Stomach (tissue), 9 donors: Measurements from ENCODE around the gene TSPAN15. TPM values are rescaled to one million over a fixed set of nuclear protein-coding genes. Genes with fewer than 3 reads are reported as not detected.

Experiments used
- DNase-seq, 2 donors: peaks; one replicate each; pipeline versions ENCODE4 v3.0.0 to v3.0.0-alpha.2; 2013 to 2019
- H3K27ac ChIP-seq, 5 donors: fragments of 200-600 bp in 4 of 5; sonication (generic) in 4 of 5; one replicate each; pipeline ENCODE4 v1.5.1; 2013 to 2019; ENCODE audit warnings: mild to moderate bottlenecking in 1 of 5, moderate library complexity in 1 of 5
- H3K27me3 ChIP-seq, 3 donors: fragments of 200-600 bp; sonication (generic); one replicate each; pipeline ENCODE4 v1.5.1; 2017 to 2019; ENCODE audit warnings: mixed run types in 1 of 3
- H3K36me3 ChIP-seq, 4 donors: fragments of 200-600 bp; sonication (generic); 1 replicate in 3 of 4; 2 replicates in 1 of 4; pipeline ENCODE4 v1.5.1; 2016 to 2019
- H3K4me1 ChIP-seq, 4 donors: fragments of 200-600 bp; sonication (generic); one replicate each; pipeline ENCODE4 v1.5.1; 2016 to 2019
- H3K4me3 ChIP-seq, 4 donors: fragments of 200-600 bp; sonication (generic) in 3 of 4; one replicate each; pipeline ENCODE4 v1.5.1; 2016 to 2019; ENCODE audit warnings: mild to moderate bottlenecking in 1 of 4
- H3K9me3 ChIP-seq, 4 donors: fragments of 200-600 bp; sonication (generic); one replicate each; pipeline ENCODE4 v1.5.1; 2016 to 2019
- CTCF ChIP-seq, 7 experiments: fragments of 450-650 bp in 4 of 7; fragments of 200-600 bp in 3 of 7; sonication (generic) in 3 of 7; IDR thresholded peaks; one replicate each; pipeline ENCODE4 v1.5.1; 2016 to 2019; ENCODE audit warnings: antibody characterized with exemption in 7 of 7, control low read depth in 2 of 7, mild to moderate bottlenecking in 1 of 7
- EP300 ChIP-seq: sonication (generic); formaldehyde crosslinking; IDR thresholded peaks from one replicate; pipeline ENCODE4 v1.6.1; 2017; ENCODE audit warnings: antibody characterized with exemption
- POLR2A ChIP-seq, 4 donors: fragments of 450-650 bp; IDR thresholded peaks; one replicate each; pipeline ENCODE4 v1.6.1; 2016; ENCODE audit warnings: antibody characterized with exemption in 4 of 4, control low read depth in 2 of 4, mild to moderate bottlenecking in 1 of 4, moderate library complexity in 1 of 4
- POLR2AphosphoS5 ChIP-seq, 3 donors: sonication (generic); formaldehyde crosslinking; IDR thresholded peaks; one replicate each; pipeline ENCODE4 v1.6.1; 2016; ENCODE audit warnings: antibody characterized with exemption in 3 of 3
- WGBS, 5 donors: extraction: QIAGEN DNeasy Blood & Tissue Kit in 3 of 5; methylation state at CpG; one replicate each; pipeline versions ENCODE4 v1.1.5 to v1.1.7; 2013 to 2018; 5-methylcytosine and 5-hydroxymethylcytosine counted together
- intact Hi-C: fragments of 100-400 bp; cut with DNase I; formaldehyde crosslinking; loops from one replicate; pipeline ENCODE4 v1.15.1; 2023; ENCODE audit warnings: low total_unique reads
- polyA plus RNA-seq, 3 donors: library from polyadenylated mRNA; stranded (reverse); fragments of 200-250 nt; gene quantifications; one replicate each; pipeline ENCODE4 v1.2.3, GENCODE V29; 2013
- total RNA-seq, 5 donors: library from RNA; depleted of rRNA; stranded (reverse); fragments of >200 nt; gene quantifications; one replicate each; pipeline versions ENCODE4 v1.1.0 to v1.2.3, GENCODE V29; 2014 to 2016
- donor health status: healthy with polysubstance abuse.
- donor health status: Bipolar disorder and iron deficiency.
- donor health status: healthy.

Gene TSPAN15
- total and polyA plus RNA-seq, 8 donors = 23.5 to 153 (median 74.5) TPM

DNA sequence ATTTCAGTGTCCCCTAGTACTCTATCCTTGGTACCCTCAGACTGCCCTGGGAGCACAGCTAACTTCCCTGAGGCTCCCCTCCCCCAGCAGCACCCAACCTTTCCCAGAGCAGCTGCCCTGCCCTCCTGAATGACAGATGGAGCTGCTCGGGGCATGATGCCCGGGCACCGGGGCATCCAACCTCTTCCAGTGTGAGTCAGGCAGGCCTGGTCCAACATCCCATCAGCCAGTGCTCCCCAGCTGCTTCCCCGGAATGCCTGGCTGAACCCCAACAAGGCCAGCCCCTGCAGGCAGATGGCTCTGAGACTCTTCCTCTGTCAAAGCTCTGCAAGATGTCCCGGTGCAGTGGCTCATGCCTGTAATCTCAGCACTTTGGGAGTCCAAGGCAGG lies 11.9 kb upstream of the TSPAN15 start:
- Histone ChIP-seq H3K27me3 (no peaks in the 10 kb centered on the region), H3K4me1 (peaks cover 21 to 36% (median 23%) of the 10 kb centered on the region in 4 donors), H3K36me3 (no peaks in the 10 kb centered on the region), H3K9me3 (no peaks in the 10 kb centered on the region), H3K4me3 (no peak overlapping the region), H3K27ac (peak overlapping the region; percentile 69 to 90 (median 87))
- peak in 1 of 2 donors; percentile 48 for DNase-seq
- intact Hi-C loops = loop anchor here (10.0 kb wide), 1 partner anchor 195 kb away; the partner anchor contains the start of gene FAM241B
- 36 to 47% (median 37%) methylated on average over 5 of the region's 5 CpGs for WGBS, 5 donors
- TF ChIP-seq EP300 = no peak
- TF ChIP-seq CTCF (IDR thresholded peaks at IDR 0.05) = no peak
- TF ChIP-seq POLR2AphosphoS5 (IDR thresholded peaks at IDR 0.05) = no peak
- no peak for TF ChIP-seq POLR2A (IDR thresholded peaks at IDR 0.05)

DNA sequence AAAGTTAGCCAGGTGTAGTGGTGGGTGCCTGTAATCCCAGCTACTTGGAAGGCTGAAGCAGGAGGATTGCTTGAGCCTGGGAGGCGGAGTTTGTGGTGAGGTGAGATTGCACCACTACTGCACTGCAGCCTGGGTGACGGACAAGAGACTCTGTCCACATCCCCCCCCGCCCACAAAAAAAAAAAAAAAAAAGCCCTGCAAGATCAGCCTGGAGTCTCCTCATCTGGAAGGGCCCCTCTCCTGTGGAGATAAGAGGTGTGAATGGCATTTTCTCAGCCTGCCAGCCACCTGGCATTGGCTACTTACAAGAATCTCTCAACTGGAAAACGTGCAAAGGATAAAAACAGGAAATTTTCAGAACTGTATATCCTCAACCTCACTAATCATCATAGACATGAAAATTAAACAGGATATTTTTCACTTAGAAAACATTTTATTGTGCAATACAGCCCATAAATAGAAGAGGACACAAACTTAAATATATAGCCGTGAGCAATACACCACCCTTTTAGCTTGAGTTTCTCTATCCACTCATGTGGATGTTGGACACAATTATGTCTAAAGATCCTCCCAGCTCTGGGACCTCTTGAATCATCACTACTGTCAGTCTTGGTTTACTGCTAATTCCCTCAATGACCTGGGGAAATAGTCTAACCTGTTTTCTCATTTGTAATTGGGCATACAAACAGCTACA lies 11.3 kb upstream of the TSPAN15 start:
- intact Hi-C loops = loop anchor here (10.0 kb wide), 1 partner anchor 195 kb away; the partner anchor contains the start of gene FAM241B
- no peak for TF ChIP-seq POLR2A (IDR thresholded peaks at IDR 0.05)
- no peak for TF ChIP-seq CTCF (IDR thresholded peaks at IDR 0.05)
- no peak for TF ChIP-seq EP300
- no peak for TF ChIP-seq POLR2AphosphoS5 (IDR thresholded peaks at IDR 0.05)
- no peaks in the 10 kb centered on the region for H3K9me3 ChIP-seq
- peaks cover 21 to 36% (median 23%) of the 10 kb centered on the region in 4 donors for H3K4me1 ChIP-seq
- 24 to 44% (median 34%) methylated on average over 5 of the region's 5 CpGs for WGBS, 5 donors
- H3K27ac ChIP-seq = peak overlapping the region in 4 of 5 donors; percentile 69 to 90 (median 84)
- no peak overlapping the region for H3K4me3 ChIP-seq
- H3K36me3 ChIP-seq = no peaks in the 10 kb centered on the region
- peak; percentile 64 to 85 for DNase-seq
- H3K27me3 ChIP-seq = no peaks in the 10 kb centered on the region

DNA sequence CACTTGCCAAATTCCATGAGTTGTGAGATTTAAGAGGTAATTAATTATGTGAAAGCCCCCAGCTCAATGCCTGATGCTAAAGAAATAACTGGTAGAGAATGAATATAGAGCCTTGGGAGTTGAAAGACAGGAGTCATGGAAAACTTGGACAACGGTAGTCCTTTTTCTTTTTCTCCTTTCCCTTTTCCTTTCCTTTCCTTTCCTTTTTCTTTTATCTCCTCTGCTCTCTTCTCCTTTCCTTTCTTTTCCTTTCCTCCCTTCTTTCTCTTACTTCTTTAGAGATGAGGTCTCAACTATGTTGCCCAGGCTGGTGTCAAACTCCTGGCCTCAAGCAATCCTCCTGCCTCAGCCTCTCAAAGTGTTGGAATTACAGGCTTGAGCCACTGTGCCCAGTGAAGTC lies 7.9 kb upstream of the TSPAN15 start:
- TF ChIP-seq CTCF (IDR thresholded peaks at IDR 0.05) = no peak
- no peak for TF ChIP-seq POLR2A (IDR thresholded peaks at IDR 0.05)
- TF ChIP-seq EP300 = no peak
- no peak for TF ChIP-seq POLR2AphosphoS5 (IDR thresholded peaks at IDR 0.05)
- Histone ChIP-seq H3K27me3 (no peaks in the 10 kb centered on the region), H3K4me3 (no peak overlapping the region), H3K9me3 (no peaks in the 10 kb centered on the region), H3K36me3 (no peaks in the 10 kb centered on the region), H3K4me1 (peaks cover 36 to 50% (median 39%) of the 10 kb centered on the region in 4 donors), H3K27ac (no peak overlapping the region)
- 73 to 87% (median 83%) methylated on average over 1 of the region's 1 CpG for WGBS, 5 donors
- intact Hi-C loops = no loop called here
- no peak for DNase-seq

GRCh38 chr10:69445041-69445440 lies 6.2 kb upstream of the TSPAN15 start:
- TF ChIP-seq CTCF (IDR thresholded peaks at IDR 0.05) = no peak
- no peak overlapping the region for H3K4me3 ChIP-seq
- intact Hi-C loops = no loop called here
- no peak for DNase-seq
- peaks cover 29 to 50% (median 38%) of the 10 kb centered on the region in 4 donors for H3K4me1 ChIP-seq
- no peak overlapping the region for H3K27ac ChIP-seq
- H3K9me3 ChIP-seq = no peaks in the 10 kb centered on the region
- WGBS, 5 donors = 89 to 96% (median 94%) methylated on average over 4 of the region's 4 CpGs
- H3K36me3 ChIP-seq = no peaks in the 10 kb centered on the region
- no peaks in the 10 kb centered on the region for H3K27me3 ChIP-seq
